Fibroblast of villous mesenchyme (primary cell): ENCODE measurements around the gene FAF1. TPM values are rescaled to one million over a fixed set of nuclear protein-coding genes. Genes with fewer than 3 reads are reported as not detected.
"Not testable (repeated sequence)": the region's sequence is repeated elsewhere in the genome, so short reads cannot be mapped to it uniquely, and the experiment has no call there.

ENCODE experiments used
- DNase-seq: peaks from one replicate; pipeline ENCODE4 v3.0.0-alpha.2; 2010; ENCODE audit warnings: low read depth
- H3K4me3 ChIP-seq: 2 replicates; pipeline ENCODE4 v1.5.1; 2011; ENCODE audit warnings: low read depth, mild to moderate bottlenecking, low read length
- total RNA-seq: library from RNA; depleted of rRNA; stranded (reverse); fragments of >200 nt; gene quantifications from 2 replicates; pipeline ENCODE4 v1.2.3, GENCODE V29; 2012
- TF ChIP-seq, protein P1 (sequence below): IDR thresholded peaks from 2 replicates; pipeline ENCODE4 v1.5.1; 2012; ENCODE audit warnings: low read depth, mild to moderate bottlenecking, low read length; ENCODE audit not compliant: insufficient read depth

FAF1 gene
- total RNA-seq, 1 donor: 55.7 TPM

DNA sequence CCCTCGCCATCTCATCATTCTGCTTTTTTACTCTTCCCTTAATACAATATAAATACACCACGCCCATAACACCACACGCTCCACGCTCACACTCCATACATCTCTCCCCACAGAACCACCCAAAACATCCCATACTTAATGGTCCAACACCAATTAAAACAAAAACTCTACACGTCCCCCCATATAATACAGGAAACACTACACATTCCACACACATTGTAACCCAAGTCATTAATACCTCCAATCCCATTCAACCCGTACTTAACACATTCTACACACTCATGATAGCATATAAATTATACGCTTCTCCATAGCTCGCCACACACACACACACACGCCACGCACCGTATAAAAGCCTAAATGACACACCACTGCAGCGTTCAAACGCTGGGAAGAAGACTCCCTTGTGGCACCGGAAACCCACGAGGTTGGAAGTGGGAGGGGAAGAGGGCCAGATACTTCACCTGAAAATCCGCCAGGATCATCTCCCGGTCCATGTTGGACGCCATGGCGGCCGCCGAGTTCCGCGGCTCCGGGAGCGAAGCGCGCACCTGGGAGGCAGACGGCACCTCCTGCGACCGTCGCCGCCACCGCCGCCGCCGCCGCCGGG lies 659 bp downstream of the FAF1 start:
- H3K4me3 ChIP-seq: peak overlapping the region; percentile 95
- DNase-seq: peak; percentile 33
- TF ChIP-seq, protein P1, sequence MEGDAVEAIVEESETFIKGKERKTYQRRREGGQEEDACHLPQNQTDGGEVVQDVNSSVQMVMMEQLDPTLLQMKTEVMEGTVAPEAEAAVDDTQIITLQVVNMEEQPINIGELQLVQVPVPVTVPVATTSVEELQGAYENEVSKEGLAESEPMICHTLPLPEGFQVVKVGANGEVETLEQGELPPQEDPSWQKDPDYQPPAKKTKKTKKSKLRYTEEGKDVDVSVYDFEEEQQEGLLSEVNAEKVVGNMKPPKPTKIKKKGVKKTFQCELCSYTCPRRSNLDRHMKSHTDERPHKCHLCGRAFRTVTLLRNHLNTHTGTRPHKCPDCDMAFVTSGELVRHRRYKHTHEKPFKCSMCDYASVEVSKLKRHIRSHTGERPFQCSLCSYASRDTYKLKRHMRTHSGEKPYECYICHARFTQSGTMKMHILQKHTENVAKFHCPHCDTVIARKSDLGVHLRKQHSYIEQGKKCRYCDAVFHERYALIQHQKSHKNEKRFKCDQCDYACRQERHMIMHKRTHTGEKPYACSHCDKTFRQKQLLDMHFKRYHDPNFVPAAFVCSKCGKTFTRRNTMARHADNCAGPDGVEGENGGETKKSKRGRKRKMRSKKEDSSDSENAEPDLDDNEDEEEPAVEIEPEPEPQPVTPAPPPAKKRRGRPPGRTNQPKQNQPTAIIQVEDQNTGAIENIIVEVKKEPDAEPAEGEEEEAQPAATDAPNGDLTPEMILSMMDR: no peak

DNA sequence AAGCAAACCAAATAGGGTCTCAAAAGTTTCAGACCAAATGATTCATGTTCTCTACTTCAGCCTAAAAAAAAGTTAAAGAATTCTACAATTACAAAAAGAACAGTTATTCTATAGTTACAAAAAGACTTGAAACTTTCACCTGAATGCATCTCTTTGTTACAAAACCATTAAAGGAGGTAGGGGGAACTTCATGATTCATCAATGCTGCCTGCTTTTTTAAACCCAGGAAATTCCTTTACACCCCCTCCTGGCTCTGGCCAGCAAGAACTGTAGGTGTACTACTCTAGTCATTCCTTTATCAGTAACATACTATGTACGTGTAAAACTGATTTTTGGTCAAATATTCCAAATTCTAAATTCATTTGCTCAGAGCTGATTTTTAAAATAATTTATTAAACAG lies 5.0 kb downstream of the FAF1 start:
- no peak for DNase-seq

DNA sequence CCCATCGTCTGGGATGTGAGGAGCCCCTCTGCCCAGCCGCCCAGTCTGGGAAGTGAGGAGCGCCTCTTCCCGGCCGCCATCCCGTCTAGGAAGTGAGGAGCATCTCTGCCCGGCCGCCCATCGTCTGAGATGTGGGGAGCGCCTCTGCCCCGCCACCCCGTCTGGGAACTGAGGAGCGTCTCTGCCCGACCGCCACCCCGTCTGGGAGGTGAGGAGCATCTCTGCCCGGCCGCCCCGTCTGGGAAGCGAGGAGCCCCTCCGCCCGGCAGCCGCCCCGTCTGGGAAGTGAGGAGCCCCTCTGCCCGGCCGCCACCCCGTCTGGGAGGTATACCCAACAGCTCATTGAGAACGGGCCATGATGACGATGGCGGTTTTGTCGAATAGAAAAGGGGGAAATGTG lies 7.5 kb downstream of the FAF1 start:
- DNase-seq, H3K4me3 ChIP-seq: not testable (repeated sequence)

More for the DNA sequence above, 5.0 kb downstream of the FAF1 start:
- H3K4me3 ChIP-seq: no peak overlapping the region
- TF ChIP-seq, protein P1: no peak

DNA sequence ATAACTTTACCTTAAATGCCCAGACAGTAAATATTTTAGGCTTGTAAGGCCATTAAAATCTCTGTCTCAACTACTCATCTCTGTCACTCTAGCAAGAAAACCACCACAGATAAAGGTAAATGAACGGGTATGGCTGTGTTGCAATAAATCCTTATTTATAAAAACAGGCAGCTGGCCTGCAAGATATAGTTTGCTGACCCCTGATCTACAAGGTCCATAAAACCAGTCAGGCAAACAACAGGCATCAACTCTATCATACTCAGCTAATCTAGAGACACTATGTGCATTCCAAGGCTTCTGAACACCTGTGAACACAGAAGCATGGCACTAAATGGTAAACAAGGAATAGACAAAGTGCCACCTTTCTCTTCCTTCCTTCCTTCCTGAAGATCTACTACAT lies 9.7 kb downstream of the FAF1 start:
- TF ChIP-seq, protein P1: no peak
- no peak for DNase-seq
- no peak overlapping the region for H3K4me3 ChIP-seq

DNA sequence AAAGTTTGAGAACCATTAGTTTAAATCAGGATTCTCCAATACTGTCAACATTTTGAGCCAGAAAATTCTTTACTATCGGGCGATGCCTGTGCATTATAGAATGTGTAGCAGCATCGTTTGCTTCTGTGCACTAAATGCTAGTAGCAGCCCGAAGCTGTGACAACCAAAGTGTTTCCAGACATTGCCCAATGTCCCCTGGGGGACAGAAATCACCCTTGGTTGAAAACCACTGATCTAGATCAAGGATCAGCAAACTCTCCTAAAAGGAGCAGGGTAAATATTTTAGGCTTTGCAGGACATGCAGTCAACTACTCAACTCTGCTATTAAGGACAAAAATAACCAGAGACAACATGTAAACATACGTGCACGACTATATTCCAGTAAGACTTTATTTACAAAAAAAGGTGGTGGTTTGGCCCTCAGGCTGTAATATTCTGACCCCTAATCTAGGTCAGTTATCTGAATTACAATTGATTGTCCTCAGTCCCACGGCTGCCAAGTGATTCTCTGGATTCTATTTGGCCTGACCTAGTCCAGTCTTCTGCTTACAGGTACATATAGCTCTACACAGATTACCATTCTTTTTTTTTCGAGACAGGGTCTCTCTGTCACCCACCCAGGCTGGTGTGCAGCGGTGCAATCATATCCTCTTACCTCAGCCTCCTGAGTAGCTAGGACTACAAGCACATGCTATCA lies 10.6 kb downstream of the FAF1 start:
- DNase-seq: no peak
- H3K4me3 ChIP-seq: no peak overlapping the region
- TF ChIP-seq, protein P1: no peak

DNA sequence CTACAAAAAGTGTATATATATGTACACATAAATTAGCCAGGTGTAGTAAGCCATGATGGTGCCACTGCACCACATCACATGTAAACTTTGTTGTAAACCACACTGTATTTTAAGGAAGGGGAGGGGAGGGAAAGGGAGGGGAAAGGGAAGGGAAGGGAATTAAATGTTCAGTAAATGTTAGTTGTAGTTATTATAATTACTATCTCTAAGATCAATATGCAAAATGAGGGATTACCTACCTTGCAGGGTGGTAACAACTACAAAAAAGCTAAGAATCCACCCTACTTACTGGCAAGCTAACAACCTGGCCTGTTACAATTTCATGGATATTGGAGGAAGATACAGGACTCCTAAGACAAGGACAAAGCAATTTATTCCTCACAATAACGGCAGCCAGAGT lies 17.7 kb downstream of the FAF1 start:
- DNase-seq: no peak
- TF ChIP-seq, protein P1: no peak
- H3K4me3 ChIP-seq: no peak overlapping the region

DNA sequence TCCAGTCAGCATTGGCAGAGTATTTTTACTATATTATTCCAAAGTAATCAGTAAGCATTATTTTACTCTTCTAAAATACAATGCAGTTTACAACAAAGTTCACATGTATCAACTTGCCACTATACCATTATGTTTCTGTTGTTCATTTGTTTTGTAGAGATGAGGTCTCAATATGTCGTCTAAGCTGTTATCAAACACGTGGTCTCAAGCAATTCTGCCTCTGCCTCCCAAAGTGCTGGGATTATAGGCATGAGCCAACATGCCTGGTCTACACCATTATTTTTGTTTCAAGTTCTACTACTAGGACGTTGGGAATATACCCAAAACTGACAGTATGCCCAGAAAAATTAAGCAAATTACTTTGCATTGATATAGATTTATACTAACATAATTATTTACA lies 19.8 kb downstream of the FAF1 start:
- no peak for DNase-seq
- H3K4me3 ChIP-seq: no peak overlapping the region
- TF ChIP-seq, protein P1: no peak
